NB4 (cell line): ENCODE results near the gene ST6GALNAC3.
"Not testable (repeated sequence)": the region's sequence is repeated elsewhere in the genome, so short reads cannot be mapped to it uniquely, and the experiment has no call there.

Experiments
- DNase-seq: peaks from one replicate; pipeline ENCODE4 v3.0.0; 2010; ENCODE audit warnings: low read depth
- H3K4me3 ChIP-seq: one replicate; pipeline ENCODE4 v1.5.1; 2011; ENCODE audit warnings: mild to moderate bottlenecking, low read depth, low read length, moderate library complexity
- CTCF ChIP-seq: IDR thresholded peaks from one replicate; pipeline ENCODE4 v1.5.1; 2012; ENCODE audit warnings: low read depth, low read length
- MYC ChIP-seq: IDR thresholded peaks from 2 replicates; pipeline ENCODE4 v1.6.1; 2011; ENCODE audit warnings: low read depth, low read length
- POLR2A ChIP-seq: IDR thresholded peaks from 2 replicates; pipeline ENCODE4 v1.6.1; 2011; ENCODE audit warnings: mild to moderate bottlenecking; ENCODE audit not compliant: insufficient read length; ENCODE audit errors: extremely low read depth
- TF ChIP-seq, protein P1 (sequence below): IDR thresholded peaks from 2 replicates; pipeline ENCODE4 v1.6.1; 2011; ENCODE audit warnings: low read depth, low read length

The ST6GALNAC3 gene

DNA sequence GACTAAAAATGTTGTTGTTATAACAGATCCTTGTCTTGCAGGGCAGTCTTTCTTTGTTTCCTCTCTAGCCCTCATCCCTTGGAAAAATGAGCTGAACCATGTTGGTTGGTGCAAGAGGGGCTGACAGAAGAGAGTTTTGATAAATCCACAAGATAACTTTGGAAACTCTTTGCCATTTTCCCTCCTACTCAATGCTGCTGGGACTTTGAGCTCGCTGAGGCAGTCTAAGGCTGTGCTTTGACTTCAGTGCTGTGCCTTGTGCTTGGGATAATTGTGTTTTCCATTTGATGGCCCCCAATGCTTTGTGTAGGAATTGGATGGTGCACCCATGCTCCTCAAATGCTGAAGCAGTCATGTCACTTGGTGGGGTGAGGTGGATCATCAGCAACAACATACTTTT, 31.7 kb downstream of the ST6GALNAC3 start:
- no peak for DNase-seq
- H3K4me3 ChIP-seq: no peak overlapping the region
- TF ChIP-seq MYC: no peak
- TF ChIP-seq POLR2A: no peak
- TF ChIP-seq, protein P1, sequence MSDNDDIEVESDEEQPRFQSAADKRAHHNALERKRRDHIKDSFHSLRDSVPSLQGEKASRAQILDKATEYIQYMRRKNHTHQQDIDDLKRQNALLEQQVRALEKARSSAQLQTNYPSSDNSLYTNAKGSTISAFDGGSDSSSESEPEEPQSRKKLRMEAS: no peak
- no peak for TF ChIP-seq CTCF

DNA sequence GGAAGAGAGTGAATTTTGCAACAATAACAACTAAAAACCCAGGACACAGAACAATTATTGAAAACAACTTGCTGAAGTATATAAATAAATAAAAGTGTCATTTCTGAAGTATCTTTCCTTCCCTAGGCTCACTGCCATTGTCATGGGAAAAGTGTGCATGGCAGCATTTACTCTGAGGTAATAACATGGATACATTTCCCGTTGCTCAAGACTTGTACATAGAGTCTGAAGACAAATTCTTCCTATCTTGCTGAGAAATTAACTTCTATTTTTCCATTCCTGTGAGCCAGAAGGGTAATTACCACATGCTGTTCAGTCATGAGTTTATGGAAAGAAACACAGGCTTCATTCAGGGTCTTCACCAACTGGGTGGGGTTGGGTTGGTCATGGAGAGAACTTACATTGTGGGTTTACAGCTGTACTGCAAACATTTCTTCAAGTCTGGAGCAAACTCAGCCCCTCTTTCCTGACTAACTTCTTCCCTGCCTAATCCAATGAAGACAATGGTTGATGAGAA, 32.2 kb downstream of the ST6GALNAC3 start:
- no peak for DNase-seq
- H3K4me3 ChIP-seq: no peak overlapping the region
- no peak for TF ChIP-seq CTCF
- no peak for TF ChIP-seq POLR2A
- no peak for TF ChIP-seq MYC
- TF ChIP-seq, protein P1: no peak

DNA sequence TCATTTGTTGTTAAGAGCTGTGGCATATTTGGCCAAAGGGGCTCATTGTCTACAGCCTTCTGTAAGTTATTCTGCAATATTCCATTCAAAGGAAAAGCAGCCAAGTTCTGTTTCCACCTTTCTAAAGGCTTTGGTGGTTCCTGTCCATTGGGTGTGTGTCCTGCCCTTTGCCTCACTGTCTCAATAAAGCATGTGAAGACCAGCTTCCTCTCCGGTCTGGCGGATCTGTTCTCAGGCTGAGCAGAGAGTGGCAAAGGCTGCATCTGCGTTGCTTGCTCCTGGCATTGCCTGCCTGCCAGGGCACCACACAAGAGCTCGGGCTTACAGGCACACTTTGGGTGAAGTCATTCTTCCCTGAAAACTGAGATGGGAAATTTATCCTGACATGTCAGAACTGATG, 34.9 kb downstream of the ST6GALNAC3 start:
- no peak for DNase-seq
- TF ChIP-seq CTCF (no peak), POLR2A (no peak)
- TF ChIP-seq, protein P1: no peak

GRCh38 chr1:76109901-76110560, 35.5 kb downstream of the ST6GALNAC3 start:
- DNase-seq: no peak
- TF ChIP-seq, protein P1: no peak
- TF ChIP-seq MYC (no peak), CTCF (no peak), POLR2A (no peak)
- no peak overlapping the region for H3K4me3 ChIP-seq

More for the DNA sequence above, 34.9 kb downstream of the ST6GALNAC3 start:
- H3K4me3 ChIP-seq: no peak overlapping the region

GRCh38 chr1:76110666-76111065, 36.1 kb downstream of the ST6GALNAC3 start:
- H3K4me3 ChIP-seq: no peak overlapping the region
- TF ChIP-seq CTCF (no peak), POLR2A (no peak), MYC (no peak)
- TF ChIP-seq, protein P1: no peak
- DNase-seq: no peak

DNA sequence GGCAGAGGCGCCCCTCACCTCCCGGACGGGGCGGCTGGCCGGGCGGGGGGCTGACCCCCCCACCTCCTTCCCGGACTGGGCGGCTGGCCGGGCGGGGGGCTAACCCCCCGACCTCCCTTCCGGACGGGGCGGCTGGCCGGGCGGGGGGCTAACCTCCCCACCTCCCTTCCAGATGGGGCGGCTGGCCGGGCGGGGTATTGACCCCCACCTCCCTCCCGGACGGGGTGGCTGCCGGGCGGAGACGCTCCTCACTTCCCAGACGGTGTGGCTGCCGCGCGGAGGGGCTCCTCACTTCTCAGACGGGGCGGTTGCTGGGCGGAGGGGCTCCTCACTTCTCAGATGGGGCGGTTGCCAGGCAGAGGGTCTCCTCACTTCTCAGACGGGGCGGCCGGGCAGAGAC, 37.8 kb downstream of the ST6GALNAC3 start:
- DNase-seq, H3K4me3 ChIP-seq: not testable (repeated sequence)
